ENCODE measurements around the gene IGFBP4.
A peak's percentile ranks its signal among the peaks of the same experiment; 100 is the strongest.

IGFBP4 gene

GRCh38 chr17:40432864-40433528, 10.3 kb upstream of the IGFBP4 start:
- DNase-seq: no peak

GRCh38 chr17:40433551-40434415, 9.5 kb upstream of the IGFBP4 start:
- DNase-seq: no peak

GRCh38 chr17:40436636-40437035, 6.6 kb upstream of the IGFBP4 start:
- no peak for DNase-seq

GRCh38 chr17:40437095-40437732, 6.0 kb upstream of the IGFBP4 start:
- no peak for DNase-seq

- no peak for DNase-seq
These were observed 3.1 kb upstream of the IGFBP4 start for GRCh38 chr17:40440166-40440565.

- DNase-seq: no peak
These were observed 656 bp upstream of the IGFBP4 start for GRCh38 chr17:40442392-40443195.

GRCh38 chr17:40443988-40444899, 994 bp downstream of the IGFBP4 start:
- no peak for DNase-seq

GRCh38 chr17:40445751-40446468, 2.7 kb downstream of the IGFBP4 start:
- DNase-seq: no peak

- DNase-seq: no peak
These were observed 3.9 kb downstream of the IGFBP4 start for GRCh38 chr17:40447148-40447644.

GRCh38 chr17:40447806-40448205, 4.6 kb downstream of the IGFBP4 start:
- DNase-seq: no peak

- no peak for DNase-seq
These were observed 5.0 kb downstream of the IGFBP4 start for GRCh38 chr17:40448213-40448638.

GRCh38 chr17:40448639-40449261, 5.5 kb downstream of the IGFBP4 start:
- DNase-seq: no peak

- peak; percentile 49 for DNase-seq
These were observed 6.9 kb downstream of the IGFBP4 start for GRCh38 chr17:40450175-40450574.

GRCh38 chr17:40451420-40451819, 8.2 kb downstream of the IGFBP4 start:
- DNase-seq: no peak

GRCh38 chr17:40452216-40452787, 9.1 kb downstream of the IGFBP4 start:
- DNase-seq: no peak

- DNase-seq: no peak
These were observed 9.7 kb downstream of the IGFBP4 start for GRCh38 chr17:40452921-40453378.

GRCh38 chr17:40453881-40454612, 10.8 kb downstream of the IGFBP4 start:
- DNase-seq: no peak

- no peak for DNase-seq
These were observed 11.4 kb downstream of the IGFBP4 start for GRCh38 chr17:40454613-40454995.

- no peak for DNase-seq
These were observed 13.2 kb downstream of the IGFBP4 start for GRCh38 chr17:40456396-40456951.
